ENCODE results near the gene SCNN1B. TPM values are rescaled to one million over a fixed set of nuclear protein-coding genes. Genes with fewer than 3 reads are reported as not detected.

Gene SCNN1B
- total RNA-seq, 3 donors from 2014 or later (not counting 1 experiment from before 2014, with no cell fraction given) = not detected

DNA sequence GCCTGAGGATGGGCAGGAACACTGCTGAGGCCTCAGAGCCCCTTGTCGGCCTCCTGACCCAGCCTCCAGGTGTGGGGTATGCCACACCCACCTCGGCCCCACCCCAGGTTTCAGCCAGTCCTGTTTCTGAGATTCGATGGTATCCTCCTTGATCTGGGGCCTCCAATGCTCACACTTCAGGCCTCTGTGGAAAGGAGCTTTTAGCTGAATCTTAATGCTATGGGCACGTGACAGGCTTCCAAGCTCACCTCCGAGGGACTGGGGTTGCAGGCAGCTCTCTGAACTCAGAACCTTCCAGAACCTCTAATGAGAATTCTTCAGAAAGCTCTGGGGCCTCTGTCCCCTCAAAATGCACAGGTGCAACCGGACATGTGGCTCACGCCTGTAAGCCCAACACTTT is 54.8 kb downstream of the SCNN1B start:
- intact Hi-C loops (cut with micrococcal nuclease) = no loop called here
- no peaks in the 10 kb centered on the region for H3K27me3 ChIP-seq (ENCODE audit: control insufficient read depth, insufficient read depth, low read length)
- no peaks in the 10 kb centered on the region for H3K9me3 ChIP-seq (ENCODE audit: control insufficient read depth, insufficient read depth, low read length)
- no peak overlapping the region for H3K27ac ChIP-seq (ENCODE audit: low read length)
- whole genome bisulfite sequencing (ENCODE audit: insufficient coverage) = 82% methylated on average over 7 of the region's 7 CpGs
- DNase-seq (no peak), ATAC-seq (no peak)
- no peaks in the 10 kb centered on the region for H3K4me1 ChIP-seq (ENCODE audit: control insufficient read depth, insufficient read depth, low read length)
- no peaks in the 10 kb centered on the region for H3K36me3 Mint-ChIP-seq
- no peaks in the 10 kb centered on the region for H3K4me1 Mint-ChIP-seq
- H3K4me3 ChIP-seq (ENCODE audit: low read length) = no peak overlapping the region
- H3K27me3 Mint-ChIP-seq (ENCODE audit: low read depth in 2 of 2) = no peaks in the 10 kb centered on the region
- TF ChIP-seq, protein P1, sequence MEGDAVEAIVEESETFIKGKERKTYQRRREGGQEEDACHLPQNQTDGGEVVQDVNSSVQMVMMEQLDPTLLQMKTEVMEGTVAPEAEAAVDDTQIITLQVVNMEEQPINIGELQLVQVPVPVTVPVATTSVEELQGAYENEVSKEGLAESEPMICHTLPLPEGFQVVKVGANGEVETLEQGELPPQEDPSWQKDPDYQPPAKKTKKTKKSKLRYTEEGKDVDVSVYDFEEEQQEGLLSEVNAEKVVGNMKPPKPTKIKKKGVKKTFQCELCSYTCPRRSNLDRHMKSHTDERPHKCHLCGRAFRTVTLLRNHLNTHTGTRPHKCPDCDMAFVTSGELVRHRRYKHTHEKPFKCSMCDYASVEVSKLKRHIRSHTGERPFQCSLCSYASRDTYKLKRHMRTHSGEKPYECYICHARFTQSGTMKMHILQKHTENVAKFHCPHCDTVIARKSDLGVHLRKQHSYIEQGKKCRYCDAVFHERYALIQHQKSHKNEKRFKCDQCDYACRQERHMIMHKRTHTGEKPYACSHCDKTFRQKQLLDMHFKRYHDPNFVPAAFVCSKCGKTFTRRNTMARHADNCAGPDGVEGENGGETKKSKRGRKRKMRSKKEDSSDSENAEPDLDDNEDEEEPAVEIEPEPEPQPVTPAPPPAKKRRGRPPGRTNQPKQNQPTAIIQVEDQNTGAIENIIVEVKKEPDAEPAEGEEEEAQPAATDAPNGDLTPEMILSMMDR (IDR thresholded peaks at IDR 0.05) = no peak
- H3K36me3 ChIP-seq (ENCODE audit: control insufficient read depth, insufficient read depth, low read length) = no peaks in the 10 kb centered on the region
- no peak overlapping the region for H3K4me3 Mint-ChIP-seq
- no peaks in the 10 kb centered on the region for H3K9me3 Mint-ChIP-seq
- H3K27ac Mint-ChIP-seq = no peak overlapping the region

DNA sequence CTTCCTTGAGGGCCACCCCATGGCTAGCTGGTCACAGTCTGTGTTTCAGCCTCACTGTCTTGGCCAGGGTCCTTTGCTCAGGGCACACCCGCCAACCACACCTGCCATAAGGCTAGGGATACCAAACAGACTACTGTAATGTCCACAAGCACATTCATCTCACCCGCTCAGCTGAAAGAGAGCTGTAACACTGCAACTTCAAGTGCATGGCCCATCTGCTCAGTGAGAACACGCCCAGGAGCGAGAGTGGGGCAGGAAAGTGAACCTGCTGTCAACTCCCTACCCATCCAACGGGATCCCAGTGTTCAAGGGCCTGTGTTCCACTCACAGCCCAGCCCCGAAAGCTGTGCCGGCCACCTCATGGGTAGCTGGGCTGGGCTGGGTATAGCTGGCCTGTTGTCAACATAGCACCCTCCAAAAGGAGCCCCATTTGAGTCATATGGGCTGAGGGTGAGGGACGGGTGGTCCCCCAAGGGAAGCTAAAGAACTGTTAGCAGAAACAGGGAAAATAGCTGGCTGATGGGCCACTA is 55.7 kb downstream of the SCNN1B start:
- intact Hi-C loops (cut with micrococcal nuclease) = no loop called here
- H3K4me3 Mint-ChIP-seq = no peak overlapping the region
- H3K4me1 Mint-ChIP-seq = no peaks in the 10 kb centered on the region
- 84% methylated on average over 8 of the region's 8 CpGs for WGBS (ENCODE audit: insufficient coverage)
- H3K27ac Mint-ChIP-seq = no peak overlapping the region
- H3K27me3 ChIP-seq (ENCODE audit: control insufficient read depth, insufficient read depth, low read length) = no peaks in the 10 kb centered on the region
- DNase-seq (no peak), ATAC-seq (no peak)
- no peaks in the 10 kb centered on the region for H3K9me3 Mint-ChIP-seq
- no peaks in the 10 kb centered on the region for H3K36me3 Mint-ChIP-seq
- no peak overlapping the region for H3K27ac ChIP-seq (ENCODE audit: low read length)
- no peak overlapping the region for H3K4me3 ChIP-seq (ENCODE audit: low read length)
- H3K36me3 ChIP-seq (ENCODE audit: control insufficient read depth, insufficient read depth, low read length) = no peaks in the 10 kb centered on the region
- H3K4me1 ChIP-seq (ENCODE audit: control insufficient read depth, insufficient read depth, low read length) = no peaks in the 10 kb centered on the region
- H3K9me3 ChIP-seq (ENCODE audit: control insufficient read depth, insufficient read depth, low read length) = no peaks in the 10 kb centered on the region
- H3K27me3 Mint-ChIP-seq (ENCODE audit: low read depth in 2 of 2) = no peaks in the 10 kb centered on the region
- TF ChIP-seq, protein P1 (IDR thresholded peaks at IDR 0.05) = no peak

DNA sequence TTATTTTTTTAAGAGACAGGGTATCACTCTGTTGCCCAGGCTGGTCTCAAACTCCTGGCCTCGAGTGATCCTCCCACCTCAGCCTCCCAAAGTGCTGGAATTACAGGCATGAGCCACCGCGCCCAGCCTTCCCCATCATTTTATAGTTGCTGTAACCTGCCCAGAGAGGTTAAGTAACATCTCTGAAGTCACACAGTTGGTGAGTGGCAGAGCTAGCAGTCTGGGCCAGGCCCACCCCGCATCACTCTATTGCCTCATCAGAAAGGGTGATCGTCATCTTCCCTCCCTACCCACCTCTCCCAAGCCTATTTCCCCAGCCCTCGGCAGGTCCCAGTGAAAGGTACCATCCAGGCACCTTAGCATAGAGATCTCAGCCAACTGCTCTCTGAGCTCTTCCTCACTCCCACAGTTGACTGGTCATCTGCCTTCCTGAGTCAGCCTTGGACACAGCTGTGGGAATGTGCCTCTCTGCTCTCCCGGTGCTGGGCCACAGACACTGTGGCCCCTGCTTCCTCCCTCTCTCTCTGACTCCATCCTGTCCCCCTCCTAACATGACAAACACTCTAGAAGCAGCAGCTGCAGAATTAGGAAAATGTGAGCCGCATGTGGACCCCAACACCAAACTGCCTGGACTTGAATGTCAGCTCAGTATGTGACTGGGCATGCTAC is 57.1 kb downstream of the SCNN1B start:
- TF ChIP-seq, protein P1 (IDR thresholded peaks at IDR 0.05) = no peak
- H3K4me1 Mint-ChIP-seq = no peaks in the 10 kb centered on the region

More for the DNA sequence above, 57.1 kb downstream of the SCNN1B start:
- Histone ChIP-seq H3K27me3 (ENCODE audit: control insufficient read depth, insufficient read depth, low read length) (no peaks in the 10 kb centered on the region), H3K36me3 (ENCODE audit: control insufficient read depth, insufficient read depth, low read length) (no peaks in the 10 kb centered on the region), H3K27ac (ENCODE audit: low read length) (no peak overlapping the region), H3K4me3 (ENCODE audit: low read length) (no peak overlapping the region), H3K4me1 (ENCODE audit: control insufficient read depth, insufficient read depth, low read length) (no peaks in the 10 kb centered on the region), H3K9me3 (ENCODE audit: control insufficient read depth, insufficient read depth, low read length) (no peaks in the 10 kb centered on the region)
- ATAC-seq (no peak), DNase-seq (no peak)
- peaks cover 0 to 2% of the 10 kb centered on the region in 2 donors for H3K27me3 Mint-ChIP-seq (ENCODE audit: low read depth in 2 of 2)
- intact Hi-C loops (cut with micrococcal nuclease) = no loop called here
- WGBS (ENCODE audit: insufficient coverage) = 61% methylated on average over 8 of the region's 8 CpGs
- no peak overlapping the region for H3K27ac Mint-ChIP-seq
- no peak overlapping the region for H3K4me3 Mint-ChIP-seq
- H3K36me3 Mint-ChIP-seq = no peaks in the 10 kb centered on the region
- no peaks in the 10 kb centered on the region for H3K9me3 Mint-ChIP-seq
